Right ventricle myocardium superior (tissue), 1 donor: ENCODE data around the gene IL19. TPM values are rescaled to one million over a fixed set of nuclear protein-coding genes. Genes with fewer than 3 reads are reported as not detected.
"Not testable (repeated sequence)": the region's sequence is repeated elsewhere in the genome, so short reads cannot be mapped to it uniquely, and the experiment has no call there.

Experiments
- ATAC-seq: fragments of 200-7000 bp; cut with Tn5 transposase; one replicate; pipeline ENCODE4 v1.9.1; 2020; ENCODE audit warnings: mild to moderate bottlenecking; ENCODE audit not compliant: poor library complexity
- DNase-seq: peaks from one replicate; pipeline ENCODE4 v3.0.0-alpha.2; 2020
- intact Hi-C: fragments of 100-400 bp; cut with DNase I; formaldehyde crosslinking; loops from one replicate; pipeline ENCODE4 v1.11.2; 2022
- total RNA-seq: library from RNA; stranded (reverse); fragmentation: NEBNext Ultra II Directional; extraction: Animal tissue kit (Norgen Biotek cat#: 25700); gene quantifications from one replicate; pipeline ENCODE4 v1.2.1, GENCODE V29; 2021
- donor health status: DM: no; HTN: yes; CAD: no; lungs with severe emphysema.

Gene IL19
- total RNA-seq, 1 donor from 2014 or later = not detected

GRCh38 chr1:206839857-206840256 lies 69.3 kb downstream of the IL19 start:
- ATAC-seq = no peak
- intact Hi-C loops = no loop called here

GRCh38 chr1:206841609-206842323 lies 71.2 kb downstream of the IL19 start:
- ATAC-seq = no peak
- intact Hi-C loops = no loop called here
- DNase-seq = no peak

More at GRCh38 chr1:206839857-206840256, 69.3 kb downstream of the IL19 start:
- DNase-seq = no peak

GRCh38 chr1:206842854-206843253 lies 72.3 kb downstream of the IL19 start:
- no peak for ATAC-seq
- no peak for DNase-seq
- intact Hi-C loops = no loop called here

- ATAC-seq = no peak
- no peak for DNase-seq
- intact Hi-C loops = no loop called here
Observed at GRCh38 chr1:206843626-206844025, 73.1 kb downstream of the IL19 start.

- no peak for DNase-seq
- intact Hi-C loops = no loop called here
- ATAC-seq = no peak
Observed at GRCh38 chr1:206846487-206846886, 75.9 kb downstream of the IL19 start.

- ATAC-seq (no peak), DNase-seq (no peak)
- intact Hi-C loops = no loop called here
Observed at GRCh38 chr1:206847337-206847834, 76.8 kb downstream of the IL19 start.

- ATAC-seq (no peak), DNase-seq (no peak)
- intact Hi-C loops = no loop called here
Observed at GRCh38 chr1:206847946-206848345, 77.4 kb downstream of the IL19 start.

GRCh38 chr1:206850401-206850800 lies 79.8 kb downstream of the IL19 start:
- ATAC-seq = no peak
- intact Hi-C loops = no loop called here
- DNase-seq = no peak

GRCh38 chr1:206851341-206852010 lies 80.9 kb downstream of the IL19 start:
- ATAC-seq (no peak), DNase-seq (no peak)
- intact Hi-C loops = no loop called here

- DNase-seq, ATAC-seq, intact Hi-C loops: not testable (repeated sequence)
Observed at GRCh38 chr1:206852662-206853061, 82.1 kb downstream of the IL19 start.

GRCh38 chr1:206853696-206854095 lies 83.1 kb downstream of the IL19 start:
- ATAC-seq, intact Hi-C loops, DNase-seq: not testable (repeated sequence)

GRCh38 chr1:206854401-206855129 lies 84.0 kb downstream of the IL19 start:
- DNase-seq (no peak), ATAC-seq (no peak)
- intact Hi-C loops = no loop called here

- no peak for ATAC-seq
- intact Hi-C loops = no loop called here
- DNase-seq = no peak
Observed at GRCh38 chr1:206855859-206856258, 85.3 kb downstream of the IL19 start.

- ATAC-seq (no peak), DNase-seq (no peak)
- intact Hi-C loops = no loop called here
Observed at GRCh38 chr1:206856674-206857464, 86.3 kb downstream of the IL19 start.

- intact Hi-C loops = no loop called here
- ATAC-seq (no peak), DNase-seq (no peak)
Observed at GRCh38 chr1:206859082-206859521, 88.5 kb downstream of the IL19 start.

- intact Hi-C loops = no loop called here
- ATAC-seq (no peak), DNase-seq (no peak)
Observed at GRCh38 chr1:206860165-206860564, 89.6 kb downstream of the IL19 start.

- DNase-seq (no peak), ATAC-seq (no peak)
- intact Hi-C loops = no loop called here
Observed at GRCh38 chr1:206863266-206863665, 92.7 kb downstream of the IL19 start.

- intact Hi-C loops = loop anchor here (5.0 kb wide), 1 partner anchor 47 kb away; no protein-coding TSS in a partner anchor
- DNase-seq (peak; percentile 84), ATAC-seq (peak; percentile 89)
Observed at GRCh38 chr1:206864939-206865671, 94.5 kb downstream of the IL19 start, which contains the start of gene IL20. Gene IL20 (plus strand): TSS chr1:206865623. CDS start chr1:206865853, 230 bp downstream.
